GM19238 (cell line): Measurements from ENCODE around the gene C16orf95.
A peak's percentile ranks its signal among the peaks of the same experiment; 100 is the strongest.
"Not testable (repeated sequence)": the region's sequence is repeated elsewhere in the genome, so short reads cannot be mapped to it uniquely, and the experiment has no call there.

ENCODE experiments used
- DNase-seq: peaks from one replicate; pipeline ENCODE4 v3.0.0; 2011; ENCODE audit warnings: low spot score; ENCODE audit not compliant: insufficient read length

The C16orf95 gene

GRCh38 chr16:87347932-87348615, 30.9 kb upstream of the C16orf95 start:
- DNase-seq: no peak

GRCh38 chr16:87346517-87347060, 29.4 kb upstream of the C16orf95 start:
- DNase-seq: no peak

- DNase-seq: no peak
These were observed 28.7 kb upstream of the C16orf95 start for GRCh38 chr16:87345726-87346424.

GRCh38 chr16:87344931-87345631, 27.9 kb upstream of the C16orf95 start:
- DNase-seq: peak; percentile 33

- DNase-seq: no peak
These were observed 27.2 kb upstream of the C16orf95 start for GRCh38 chr16:87344165-87344930.

GRCh38 chr16:87343753-87344050, 26.5 kb upstream of the C16orf95 start:
- no peak for DNase-seq

- DNase-seq: no peak
These were observed 26.0 kb upstream of the C16orf95 start for GRCh38 chr16:87342978-87343752.

- no peak for DNase-seq
These were observed 25.3 kb upstream of the C16orf95 start for GRCh38 chr16:87342504-87342903.

GRCh38 chr16:87340198-87340597, 23.0 kb upstream of the C16orf95 start:
- DNase-seq: no peak

- not testable (repeated sequence) for DNase-seq
These were observed 22.5 kb upstream of the C16orf95 start for GRCh38 chr16:87339724-87340105.

- no peak for DNase-seq
These were observed 22.0 kb upstream of the C16orf95 start for GRCh38 chr16:87339086-87339723.

GRCh38 chr16:87338155-87338765, 21.1 kb upstream of the C16orf95 start:
- DNase-seq: no peak

- DNase-seq: no peak
These were observed 20.1 kb upstream of the C16orf95 start for GRCh38 chr16:87337262-87337771.

GRCh38 chr16:87336434-87337240, 19.4 kb upstream of the C16orf95 start:
- DNase-seq: peak; percentile 46

GRCh38 chr16:87335625-87336433, 18.6 kb upstream of the C16orf95 start:
- no peak for DNase-seq

GRCh38 chr16:87334651-87335624, 17.7 kb upstream of the C16orf95 start:
- no peak for DNase-seq
